HG03025 (cell line): ENCODE measurements around the gene VWA3B.
"Not testable (repeated sequence)": the region's sequence is repeated elsewhere in the genome, so short reads cannot be mapped to it uniquely, and the experiment has no call there.

Experiments used
- ATAC-seq: cut with Tn5 transposase; IDR thresholded peaks from one replicate; pipeline ENCODE4 v1.9.1; 2021; ENCODE audit warnings: mild to moderate bottlenecking, moderate library complexity; ENCODE audit not compliant: unreplicated experiment, low FRiP score

VWA3B gene

DNA sequence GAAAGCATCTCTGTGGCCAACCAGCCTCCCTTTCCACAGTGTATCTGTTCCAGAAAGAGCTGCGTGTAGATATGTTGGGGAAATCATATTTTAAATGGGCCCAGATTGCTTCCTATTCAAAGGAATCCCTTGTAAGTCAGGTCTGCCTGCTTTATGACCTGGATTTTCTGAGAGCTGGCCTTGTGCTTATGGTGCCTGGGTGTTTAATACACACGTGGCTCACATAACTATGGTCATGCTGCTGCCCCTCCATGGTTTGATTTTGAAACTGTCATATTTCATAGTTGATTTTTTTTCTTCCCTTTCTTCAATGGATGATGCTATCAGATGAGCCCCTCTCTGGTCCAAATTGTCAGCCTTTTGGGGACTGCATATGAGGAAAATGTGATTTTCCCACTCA, 147.8 kb downstream of the VWA3B start:
- ATAC-seq: no peak

DNA sequence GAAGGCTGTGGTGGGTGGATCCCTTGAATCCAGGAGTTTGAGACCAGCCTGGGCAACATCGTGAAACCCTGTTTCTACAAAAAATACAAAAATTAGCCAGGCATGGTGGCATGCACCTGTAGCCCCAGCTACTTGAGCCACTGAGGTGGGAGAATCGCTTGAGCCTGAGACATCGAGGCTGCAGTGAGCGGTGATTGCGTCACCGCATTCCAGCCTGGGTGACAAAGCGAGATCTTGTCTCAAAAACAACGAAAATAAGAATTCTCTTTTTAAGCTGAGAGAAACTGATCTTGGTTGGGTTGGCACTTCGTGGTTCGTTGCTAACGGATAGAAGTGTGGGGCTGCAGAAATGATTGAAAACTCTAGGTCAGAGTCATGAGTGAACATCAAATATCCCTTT, 150.0 kb downstream of the VWA3B start:
- no peak for ATAC-seq

DNA sequence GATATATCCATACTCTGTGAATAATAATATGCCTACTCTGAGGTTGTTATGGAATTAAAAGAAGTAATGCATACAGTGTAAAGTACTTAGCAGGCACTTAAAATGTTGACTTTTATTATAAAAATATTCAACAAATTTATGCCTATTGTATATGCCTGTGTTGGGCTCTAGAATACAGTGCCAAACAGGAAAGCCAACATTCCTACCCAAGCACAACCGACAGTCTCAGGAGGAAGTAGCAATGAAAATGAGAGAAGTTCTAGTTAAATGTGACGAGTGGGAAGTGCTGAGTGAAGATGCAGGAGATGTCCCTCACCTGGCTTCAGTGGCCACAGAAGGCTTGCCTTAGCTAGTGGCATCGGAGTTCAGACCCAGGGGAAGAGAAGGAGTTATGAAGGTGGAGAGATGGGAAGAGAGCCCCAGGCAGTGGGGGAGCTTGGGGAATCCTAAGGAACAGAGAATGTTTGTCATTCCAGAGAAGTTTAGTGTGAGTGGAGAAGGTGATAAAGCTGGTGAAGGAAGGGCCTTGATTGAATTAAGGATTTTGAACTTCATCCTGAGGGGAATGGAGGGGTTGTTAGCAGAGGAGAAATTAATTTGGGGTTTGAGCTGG, 153.9 kb downstream of the VWA3B start:
- ATAC-seq: no peak

DNA sequence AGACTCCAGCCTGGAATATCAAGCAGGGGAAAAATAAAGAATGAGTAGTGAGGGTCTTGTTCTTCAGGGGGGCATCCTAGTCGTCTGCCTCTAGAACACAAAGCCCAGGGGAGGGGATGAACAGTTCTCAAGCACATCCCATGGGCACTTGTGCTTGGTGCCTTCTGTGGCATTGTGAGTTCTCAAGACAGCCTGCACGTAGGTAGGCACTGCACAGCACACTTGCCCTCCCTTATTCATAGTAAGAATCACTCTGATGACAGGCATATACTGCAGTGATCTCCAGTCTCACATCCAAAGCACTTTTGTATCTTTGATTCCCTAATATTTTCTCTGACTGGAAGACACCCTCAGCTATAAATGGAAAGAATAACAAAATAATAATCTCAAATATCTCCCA, 154.6 kb downstream of the VWA3B start:
- ATAC-seq: no peak

DNA sequence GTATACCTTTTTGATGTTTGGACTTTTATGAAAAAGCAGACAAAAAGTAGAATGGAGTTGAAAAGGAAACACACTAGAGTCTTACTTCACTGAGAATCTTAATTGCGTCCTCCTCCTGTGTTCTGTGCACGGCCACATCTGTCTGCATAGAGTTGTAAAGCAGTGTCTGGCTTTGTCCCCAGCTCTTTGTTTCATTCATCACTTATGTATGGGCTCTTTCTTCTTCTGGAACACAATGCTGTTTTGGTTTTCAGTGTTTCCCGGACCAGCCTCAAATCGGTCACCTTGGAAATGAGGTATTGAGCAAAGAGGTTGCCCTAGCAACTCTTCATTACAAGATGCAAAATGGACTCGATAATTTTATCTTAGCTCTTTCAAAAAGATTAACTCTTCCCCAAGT, 155.0 kb downstream of the VWA3B start:
- ATAC-seq: no peak

DNA sequence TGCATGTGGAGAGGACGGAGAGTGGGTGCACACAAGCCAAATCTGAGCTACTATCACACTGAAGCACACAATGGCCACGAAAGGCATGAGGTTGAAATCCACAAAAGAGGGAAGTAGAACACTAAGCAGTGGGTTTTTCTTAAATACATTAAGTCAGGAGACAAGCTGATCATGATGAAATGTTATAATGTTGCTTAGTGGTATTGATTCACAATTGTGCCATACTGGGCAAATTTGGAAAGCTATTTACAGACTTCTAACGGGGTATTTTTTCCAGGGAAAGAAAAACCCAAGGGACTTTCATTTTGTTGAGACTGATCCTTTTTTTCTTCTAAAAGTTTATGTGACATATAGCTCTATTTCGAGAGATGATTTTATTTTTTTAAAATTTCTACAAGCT, 158.5 kb downstream of the VWA3B start:
- ATAC-seq: no peak

DNA sequence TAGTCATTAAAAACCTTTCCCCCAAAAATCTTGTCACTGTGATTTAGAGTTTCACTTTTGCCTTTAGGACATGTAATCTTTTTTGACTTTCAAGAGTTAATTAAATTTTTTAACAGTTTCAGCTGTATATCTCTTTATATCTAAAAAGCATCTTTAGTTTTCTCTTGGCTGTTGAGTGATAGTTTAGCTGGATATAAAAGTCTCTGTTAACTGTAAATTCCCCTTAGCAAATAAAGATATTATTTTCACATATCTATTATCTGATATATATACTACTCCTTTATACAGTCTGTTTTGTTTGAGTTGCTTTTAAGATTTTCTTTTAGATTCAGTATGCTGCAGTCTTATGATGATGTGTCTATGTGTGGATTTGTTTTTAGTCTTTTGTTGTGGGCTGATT, 160.4 kb downstream of the VWA3B start:
- no peak for ATAC-seq

DNA sequence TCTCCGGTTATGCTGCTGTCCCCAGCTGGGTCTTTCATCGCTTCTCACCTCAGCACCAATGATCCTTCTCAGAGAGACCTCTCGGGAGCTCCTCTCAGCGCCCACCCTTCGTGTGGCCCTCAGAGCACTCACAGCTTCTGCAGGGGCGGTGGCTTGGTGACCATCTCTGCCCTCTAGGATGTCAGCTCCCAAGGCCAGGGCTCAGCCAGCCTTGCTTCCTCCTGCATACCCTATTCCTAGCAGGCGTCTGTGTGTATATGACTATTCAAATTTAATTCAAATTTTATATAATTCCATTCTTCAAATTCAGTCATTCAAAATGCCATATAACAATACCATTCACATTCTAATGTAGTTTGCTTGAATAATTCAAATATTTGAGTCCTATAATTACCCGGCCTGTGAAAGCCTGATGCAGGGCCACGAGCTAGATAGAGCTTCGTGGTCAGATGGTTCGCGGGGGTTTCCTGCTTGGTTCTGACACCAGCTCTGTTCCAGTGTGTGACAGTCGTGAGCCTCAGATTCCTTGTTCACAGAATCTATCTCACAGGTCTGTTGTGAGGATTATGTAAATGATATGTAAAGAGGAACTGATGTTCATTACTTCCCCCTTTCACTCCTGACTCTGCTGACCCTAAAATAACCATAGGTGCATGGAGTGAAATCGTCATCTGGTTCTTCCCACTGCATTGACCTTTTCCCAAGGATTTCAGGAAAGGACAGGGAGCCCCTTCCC, 165.2 kb downstream of the VWA3B start:
- no peak for ATAC-seq

DNA sequence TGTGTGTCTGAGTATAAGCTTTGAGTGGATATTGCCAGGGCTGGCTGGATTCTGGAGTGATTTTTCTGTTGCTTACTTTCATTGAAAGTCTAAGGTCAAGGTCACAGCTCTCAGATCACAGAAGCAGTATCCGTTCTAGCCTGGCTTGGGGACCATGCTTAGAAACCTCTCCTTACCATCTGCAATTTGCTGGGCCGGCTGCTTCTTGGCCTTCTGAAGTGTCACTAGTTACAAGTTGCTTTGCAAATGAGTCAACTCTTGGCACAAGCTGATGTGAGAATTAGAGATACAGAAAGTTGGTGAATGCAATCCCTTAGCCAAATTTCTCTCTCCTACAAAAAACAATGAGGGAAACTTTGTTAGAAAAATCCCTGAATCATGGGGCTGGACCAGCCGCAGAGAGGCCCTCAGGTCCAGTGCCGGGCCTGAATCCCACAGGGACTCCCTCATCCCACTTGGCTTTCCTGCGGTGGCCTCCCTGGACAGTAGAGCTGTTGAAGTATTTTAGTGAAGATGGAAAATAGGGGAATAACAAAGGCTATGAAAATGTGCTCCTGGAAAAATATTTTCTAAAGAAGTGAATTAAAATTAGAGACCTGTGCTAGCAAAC, 166.6 kb downstream of the VWA3B start:
- no peak for ATAC-seq

DNA sequence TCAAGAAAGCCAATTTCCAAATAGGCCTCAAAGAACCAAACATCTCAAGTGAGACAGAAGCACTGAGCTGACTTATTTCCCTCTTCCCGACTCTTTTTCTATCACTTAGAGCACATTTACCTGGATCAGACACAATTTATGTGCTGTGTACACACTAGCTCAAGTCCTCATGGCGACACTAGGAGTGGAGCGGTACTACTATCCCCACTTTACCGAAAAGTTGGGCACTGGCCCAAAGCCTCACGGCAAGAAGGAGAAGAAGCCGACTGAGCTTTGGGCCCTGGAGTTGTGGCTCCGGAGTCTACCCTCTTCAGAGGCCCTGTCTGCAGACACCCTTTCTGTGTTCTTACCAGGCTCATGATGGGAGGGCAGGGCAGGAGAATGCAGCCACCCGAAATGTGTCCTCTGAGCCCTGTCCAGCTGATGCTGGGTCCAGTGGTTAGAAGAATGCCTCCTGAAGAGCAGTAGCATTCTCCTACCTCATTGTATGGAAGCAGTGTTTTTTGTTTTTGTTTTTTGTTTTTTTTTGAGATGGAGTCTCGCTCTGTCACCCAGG, 167.6 kb downstream of the VWA3B start:
- no peak for ATAC-seq

DNA sequence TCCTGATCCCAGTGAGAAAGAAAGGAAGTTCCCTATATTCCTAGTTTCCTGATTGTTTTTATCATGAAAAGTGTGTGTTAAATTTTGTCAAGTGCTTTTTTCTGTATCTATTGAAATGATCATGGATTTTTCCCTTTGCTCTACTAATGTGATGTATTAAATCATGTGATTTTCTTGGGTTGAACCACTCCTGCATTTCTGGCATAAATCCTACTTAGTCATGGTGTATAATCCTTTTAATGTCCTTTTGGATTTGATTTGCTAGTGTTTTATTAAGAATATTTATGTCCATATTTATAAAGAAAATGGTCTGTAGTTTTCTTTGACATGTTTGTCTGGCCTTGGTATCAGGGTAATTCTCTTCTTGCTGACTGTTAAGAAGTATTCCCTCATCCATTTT, 171.9 kb downstream of the VWA3B start:
- no peak for ATAC-seq

DNA sequence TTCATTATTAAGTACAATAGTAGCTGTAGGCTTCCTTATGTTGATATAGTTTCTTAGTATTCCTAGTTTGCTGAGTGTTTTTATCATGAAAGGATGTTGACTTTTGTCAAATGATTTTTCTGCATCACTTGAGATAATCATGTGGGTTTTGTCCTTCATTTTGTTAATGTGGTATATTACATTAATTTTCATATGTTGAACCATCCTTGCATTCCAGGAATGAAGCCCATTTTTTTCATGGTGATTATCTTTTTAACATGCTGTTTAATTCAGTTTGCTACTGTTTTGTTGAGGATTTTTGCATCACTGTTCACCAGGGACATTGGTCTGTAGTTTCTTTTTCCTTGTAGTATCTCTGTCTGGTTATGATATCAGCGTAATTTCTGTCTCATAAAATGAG, 176.4 kb downstream of the VWA3B start:
- ATAC-seq: no peak

DNA sequence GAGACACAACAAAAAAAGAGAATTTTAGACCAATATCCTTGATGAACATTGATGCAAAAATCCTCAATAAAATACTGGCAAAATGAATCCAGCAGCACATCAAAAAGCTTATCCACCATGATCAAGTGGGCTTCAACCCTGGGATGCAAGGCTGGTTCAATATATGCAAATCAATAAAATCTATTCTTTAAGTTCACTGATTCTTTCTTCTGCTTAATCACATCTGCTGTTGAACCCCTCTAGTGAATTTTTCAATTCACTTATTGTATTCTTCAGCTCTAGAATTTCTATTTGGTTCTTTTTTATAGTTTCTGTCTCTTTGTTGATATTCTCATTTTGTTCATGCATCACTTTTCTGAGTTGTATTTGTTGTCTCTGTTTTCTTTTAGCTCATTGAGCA, 181.3 kb downstream of the VWA3B start:
- not testable (repeated sequence) for ATAC-seq

DNA sequence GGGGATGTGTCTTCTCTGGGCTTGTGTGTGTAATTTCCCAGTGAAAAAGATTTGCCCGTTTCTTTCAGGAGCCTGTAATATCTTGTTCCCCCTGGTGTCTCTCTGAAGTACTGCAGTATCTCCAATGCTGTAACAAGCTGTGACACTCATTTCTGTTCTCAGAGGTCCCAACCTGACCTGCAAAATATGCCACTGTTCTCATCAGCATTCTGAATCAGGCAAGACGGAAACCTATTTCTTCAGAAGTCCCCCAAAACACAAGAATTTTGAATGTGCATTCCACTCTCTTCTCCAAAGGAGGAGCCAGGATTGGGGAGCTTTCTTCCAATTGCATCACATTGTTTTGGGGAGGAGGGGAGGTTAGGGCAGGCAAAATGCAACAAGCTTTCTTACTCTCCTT, 182.3 kb downstream of the VWA3B start:
- no peak for ATAC-seq

DNA sequence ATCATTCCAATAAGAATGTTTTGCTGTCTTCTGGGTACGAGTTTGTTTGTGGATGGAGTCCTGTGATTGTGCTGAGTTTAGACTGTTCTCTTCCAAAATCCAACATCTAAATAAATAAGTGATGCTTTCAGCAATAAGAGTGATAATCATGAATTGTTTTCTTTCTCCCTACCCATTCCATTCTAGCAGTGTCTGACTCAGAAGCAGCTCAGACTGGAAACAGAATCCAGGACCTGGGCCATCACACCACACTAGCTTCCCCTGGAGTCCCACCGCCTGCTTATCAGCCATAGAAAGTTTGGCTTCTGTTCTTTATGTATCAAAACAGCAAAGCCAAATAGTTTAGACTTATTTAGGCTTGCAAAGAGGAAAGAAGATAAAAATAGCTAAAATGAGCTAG, 182.9 kb downstream of the VWA3B start:
- no peak for ATAC-seq

DNA sequence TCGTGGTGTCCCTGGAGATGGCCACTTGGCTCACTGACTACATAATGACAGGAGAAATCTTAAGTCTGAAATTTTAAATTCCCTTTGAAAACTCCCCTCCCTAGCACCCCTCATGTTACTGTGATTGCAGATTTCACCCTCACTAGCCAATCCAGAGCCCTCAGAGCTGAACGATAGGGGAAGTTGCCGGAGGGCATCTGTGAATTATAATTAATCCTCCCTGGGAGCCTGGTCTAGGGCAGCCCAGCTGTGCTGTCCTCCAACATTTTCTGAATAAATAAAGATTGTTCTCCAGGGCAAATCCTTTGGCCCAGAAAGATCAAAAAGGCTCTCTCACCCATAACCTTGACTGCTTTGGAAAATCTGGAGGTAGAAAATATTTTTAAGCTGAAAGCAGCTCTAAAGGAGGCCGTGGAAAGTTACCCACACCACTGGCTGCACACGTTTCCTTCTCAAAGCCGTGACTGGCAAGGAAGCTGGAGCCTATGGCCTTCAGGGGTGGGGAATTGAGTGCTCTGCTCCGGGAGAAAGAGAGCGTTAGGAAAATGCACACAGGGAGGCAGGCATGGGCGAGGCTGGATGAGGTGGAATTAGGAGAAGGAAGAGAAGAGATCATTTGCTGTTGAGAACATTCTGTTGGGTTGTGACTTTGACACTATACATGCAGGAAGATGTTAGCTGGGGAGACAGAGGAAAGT, 190.3 kb downstream of the VWA3B start:
- no peak for ATAC-seq

DNA sequence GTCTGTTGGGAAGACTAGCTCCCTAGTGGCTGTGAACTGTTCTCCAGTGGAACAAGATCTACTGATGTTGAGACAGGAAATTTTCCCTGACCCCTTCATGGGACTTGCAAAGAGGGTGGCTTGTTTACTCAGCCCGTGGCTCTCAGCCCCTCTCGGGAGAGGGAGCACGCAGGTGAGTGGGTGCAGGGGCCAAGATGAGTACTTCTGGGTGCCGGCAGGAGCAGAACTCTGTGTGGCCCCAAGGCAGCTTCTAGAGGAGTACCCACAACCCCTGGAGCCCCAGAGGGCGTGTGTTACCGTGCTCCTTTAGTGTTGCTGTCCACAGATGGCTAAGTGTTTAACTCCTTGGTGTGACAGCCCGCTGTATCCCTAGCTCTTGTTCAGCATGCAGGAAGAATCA, 191.1 kb downstream of the VWA3B start:
- no peak for ATAC-seq

DNA sequence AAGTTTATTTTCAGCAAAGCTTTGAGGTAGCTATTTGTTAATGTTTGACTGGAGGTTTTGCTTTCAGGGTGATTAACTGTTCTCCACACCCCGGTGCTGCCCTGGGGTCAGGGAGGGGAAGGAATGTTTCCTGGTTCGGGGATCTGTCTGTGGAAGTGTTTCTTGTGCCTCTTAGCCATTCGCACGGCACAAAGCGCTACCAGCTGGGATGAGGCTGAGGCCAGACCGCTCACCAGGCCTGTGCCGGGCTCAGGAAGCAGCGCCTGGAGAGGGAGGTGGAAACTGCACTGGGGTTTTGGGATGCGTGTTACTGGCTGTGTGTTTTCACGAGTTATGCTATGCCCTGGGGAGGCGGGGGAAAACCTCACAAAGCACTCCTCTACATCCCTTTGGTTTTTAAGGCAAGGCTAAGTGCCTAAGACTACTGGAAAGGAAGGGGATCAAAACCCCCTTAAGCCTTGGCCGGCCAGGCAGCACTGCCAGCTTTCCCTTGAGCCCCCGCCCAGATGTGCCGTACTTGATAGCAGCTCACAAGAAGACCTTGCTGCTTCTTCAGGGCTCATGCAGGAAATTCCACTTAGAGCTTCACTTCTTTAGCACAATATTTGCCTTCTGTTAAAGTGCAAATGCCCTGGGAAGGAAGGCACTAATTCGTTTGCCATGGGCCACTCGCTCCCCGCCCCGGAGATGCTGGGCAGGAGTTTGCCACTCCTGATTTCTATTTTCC, 193.6 kb downstream of the VWA3B start:
- ATAC-seq: no peak

DNA sequence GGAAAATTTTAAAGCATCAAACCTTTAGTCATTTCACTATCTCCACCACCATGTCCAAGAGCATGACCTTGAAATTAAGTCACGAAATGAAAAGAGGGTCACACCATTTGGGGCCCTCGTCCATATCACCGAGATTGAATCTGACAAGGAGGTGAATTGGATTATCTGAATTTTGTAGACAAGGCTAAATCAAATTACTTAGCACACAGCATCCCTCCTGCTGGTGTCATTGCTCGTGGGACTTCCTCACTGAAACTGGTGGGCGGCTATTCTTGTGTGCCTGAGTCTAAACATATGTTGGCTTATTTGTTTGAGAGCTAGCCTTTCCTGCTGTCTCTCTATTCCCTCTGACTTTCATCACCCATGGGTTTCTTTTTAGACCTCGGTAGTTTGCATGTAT, 194.6 kb downstream of the VWA3B start:
- ATAC-seq: no peak

DNA sequence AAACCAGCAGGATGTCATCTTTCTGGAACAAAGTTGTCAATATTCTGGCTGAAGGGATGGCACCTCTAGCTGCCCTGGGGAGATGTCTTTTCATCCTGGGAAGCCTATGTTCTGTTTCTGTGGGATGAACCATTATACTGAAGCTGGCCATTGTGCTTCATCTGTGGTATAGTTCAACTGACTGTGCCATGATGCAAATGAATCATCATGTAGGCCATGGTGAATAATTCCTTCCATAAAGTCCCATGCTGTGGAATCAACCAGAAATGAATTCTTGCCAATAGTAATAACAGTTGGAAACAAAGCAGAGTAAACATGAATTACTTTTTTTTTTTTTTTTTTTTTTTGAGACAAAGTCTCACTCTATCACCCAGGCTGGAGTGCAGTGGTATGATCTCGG, 195.1 kb downstream of the VWA3B start:
- no peak for ATAC-seq

DNA sequence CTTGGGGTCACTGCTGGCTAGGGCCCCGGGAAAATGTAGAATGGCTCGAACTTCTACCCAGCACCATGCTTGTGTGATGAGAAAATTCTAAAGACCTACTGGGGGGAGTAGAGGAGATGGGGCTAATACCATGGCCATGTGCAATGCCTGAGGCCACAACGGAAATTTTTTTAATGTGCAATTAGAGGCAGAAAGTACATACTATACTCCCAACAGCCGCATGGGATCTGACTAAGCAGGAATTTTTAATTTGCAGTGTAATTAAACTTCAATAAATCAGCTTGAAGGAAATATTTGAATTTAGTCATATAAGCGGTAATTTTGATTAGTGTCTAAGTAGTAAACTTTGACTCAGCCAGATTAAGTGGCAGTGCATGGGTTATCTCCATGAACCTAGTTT, 206.1 kb downstream of the VWA3B start:
- ATAC-seq: no peak
